GM21619 (cell line): ENCODE measurements around the gene STK11IP.

Experiments used
- ATAC-seq: cut with Tn5 transposase; IDR thresholded peaks from one replicate; pipeline ENCODE4 v1.9.1; 2021; ENCODE audit not compliant: unreplicated experiment

The STK11IP gene

DNA sequence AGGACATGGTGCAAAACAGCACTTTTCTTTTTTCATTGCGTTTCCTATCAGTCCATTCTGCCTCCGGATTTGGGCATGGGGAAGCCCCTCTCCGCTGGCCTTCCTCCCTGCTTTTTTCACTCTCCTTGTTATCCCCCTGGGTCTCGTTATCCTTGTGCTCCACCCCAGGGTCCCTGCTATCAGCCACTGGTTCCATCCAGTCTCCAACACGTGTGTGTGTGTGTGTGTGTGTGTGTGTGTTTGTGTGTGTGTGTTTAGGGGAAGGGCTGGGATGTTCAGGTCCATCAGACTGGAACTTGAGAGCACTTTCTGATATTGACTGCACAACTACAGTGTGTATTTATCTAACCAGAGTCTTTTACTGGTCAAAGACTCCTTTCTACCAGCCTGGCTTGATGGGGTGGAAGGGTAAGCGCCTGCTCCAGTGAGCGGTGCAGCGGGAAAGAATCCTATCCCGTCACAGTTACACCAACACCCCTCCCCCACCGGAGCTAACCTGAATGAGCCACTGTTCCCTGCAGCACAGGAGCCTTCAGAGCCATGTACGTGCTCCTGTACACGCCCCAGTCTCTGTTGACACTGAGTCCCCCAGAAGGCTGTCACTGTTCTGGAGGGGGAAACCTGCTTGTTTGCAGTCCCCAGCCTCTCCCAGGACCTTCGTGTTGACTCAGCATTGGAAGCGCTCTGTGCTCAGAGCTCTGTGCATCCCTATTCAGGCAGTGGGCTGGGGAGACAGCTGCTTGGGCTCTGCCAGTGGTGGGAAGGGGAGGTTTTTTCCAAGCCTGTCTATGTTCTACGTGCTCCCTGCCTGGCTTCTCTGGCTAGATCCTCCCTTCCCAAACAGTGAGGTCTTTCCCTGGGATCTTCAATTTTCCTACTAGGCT, 20.9 kb upstream of the STK11IP start:
- ATAC-seq, result no peak

DNA sequence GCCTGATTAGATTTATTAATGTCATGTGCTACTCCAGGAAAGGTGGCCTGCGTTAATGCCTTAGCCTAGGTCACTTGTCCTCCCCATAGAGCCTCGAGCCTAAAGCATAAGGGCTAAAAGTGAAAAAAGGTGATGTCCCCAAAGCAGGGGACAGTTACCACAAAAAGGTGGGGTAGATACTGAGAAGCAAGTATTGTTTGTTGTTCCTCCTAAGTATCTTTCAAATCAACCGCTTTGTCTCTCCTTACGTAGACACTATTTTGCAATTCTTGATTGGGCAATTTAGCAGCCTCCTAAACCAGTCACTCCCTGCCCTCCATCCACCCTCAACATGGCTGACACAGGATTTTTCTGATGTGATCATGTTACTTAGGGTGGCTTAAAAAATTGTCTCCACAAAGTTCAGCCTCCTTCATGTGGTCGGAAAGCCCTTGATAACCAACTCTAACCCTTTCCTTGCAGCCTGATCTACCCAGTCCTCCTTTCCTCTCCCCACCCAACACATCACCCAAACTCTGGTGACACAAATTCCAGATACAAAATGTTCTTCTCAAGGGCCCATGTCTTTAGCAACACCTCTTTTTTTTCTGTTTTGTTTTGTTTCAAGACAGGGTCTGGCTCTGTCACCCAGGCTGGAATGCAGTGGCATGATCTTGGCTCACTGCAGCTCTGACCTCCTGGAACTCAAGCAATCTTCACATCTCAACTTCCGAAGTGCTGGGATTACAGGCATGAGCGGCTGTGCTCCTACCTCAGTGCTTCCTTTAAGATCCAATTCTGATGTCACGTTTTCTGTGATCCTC, 18.6 kb upstream of the STK11IP start:
- ATAC-seq, result no peak

DNA sequence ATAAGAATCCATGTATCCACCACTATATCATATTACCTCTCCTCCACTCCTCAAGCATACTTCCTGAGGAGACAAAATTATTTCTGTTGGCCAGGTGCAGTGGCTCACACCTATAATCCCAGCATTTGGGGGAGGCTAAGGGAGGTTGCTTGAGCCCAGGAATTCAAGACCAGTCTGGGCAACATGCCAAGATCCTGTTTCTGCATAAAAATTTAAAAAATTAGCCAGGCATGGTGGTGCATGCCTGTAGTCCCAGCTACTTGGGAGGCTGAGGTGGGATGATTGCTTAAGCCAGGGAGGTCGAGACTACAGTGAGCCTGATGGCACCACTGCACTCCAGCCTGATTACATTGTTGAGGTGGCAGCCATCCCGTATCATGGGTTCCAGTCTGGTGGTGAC, 16.3 kb upstream of the STK11IP start:
- no peak for ATAC-seq

DNA sequence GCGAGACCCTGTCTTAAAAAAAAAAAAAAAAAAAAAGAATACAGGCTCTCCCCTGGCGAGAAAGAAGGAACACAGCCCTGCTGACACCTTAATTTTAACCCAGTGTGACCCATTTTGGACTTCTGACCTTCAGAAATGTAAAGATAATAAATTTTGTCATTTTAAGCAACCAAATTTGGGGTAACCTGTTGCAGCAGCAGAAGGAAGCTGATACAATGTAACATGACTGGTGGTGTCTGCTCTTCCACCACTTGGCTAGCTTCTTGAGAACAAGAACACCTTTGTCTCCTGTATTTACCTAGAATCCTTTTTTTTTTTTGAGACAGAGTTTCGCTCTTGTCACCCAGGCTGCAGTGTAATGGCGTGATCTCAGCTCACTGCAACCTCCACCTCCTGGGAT, 6.6 kb upstream of the STK11IP start:
- no peak for ATAC-seq

DNA sequence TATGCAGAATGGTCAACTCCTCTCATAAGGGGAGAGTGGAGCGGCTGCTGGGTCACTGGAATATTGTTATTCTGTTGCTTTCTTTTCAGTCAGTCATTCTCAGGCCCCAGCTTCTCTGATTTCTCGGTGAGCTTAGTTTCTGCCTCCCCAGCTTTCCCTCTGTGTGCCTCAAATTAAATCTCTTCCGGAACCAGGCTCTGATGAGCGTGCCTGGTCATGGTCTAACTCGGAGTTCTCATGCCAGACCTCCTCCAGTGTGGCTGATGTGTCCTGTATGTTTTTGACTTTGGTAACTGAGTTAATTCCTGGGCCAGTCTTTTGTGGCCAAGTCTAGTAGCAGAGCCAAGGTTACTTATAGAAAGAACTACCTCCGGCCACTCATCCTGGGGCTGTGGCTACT, 4.9 kb upstream of the STK11IP start:
- ATAC-seq, result no peak

DNA sequence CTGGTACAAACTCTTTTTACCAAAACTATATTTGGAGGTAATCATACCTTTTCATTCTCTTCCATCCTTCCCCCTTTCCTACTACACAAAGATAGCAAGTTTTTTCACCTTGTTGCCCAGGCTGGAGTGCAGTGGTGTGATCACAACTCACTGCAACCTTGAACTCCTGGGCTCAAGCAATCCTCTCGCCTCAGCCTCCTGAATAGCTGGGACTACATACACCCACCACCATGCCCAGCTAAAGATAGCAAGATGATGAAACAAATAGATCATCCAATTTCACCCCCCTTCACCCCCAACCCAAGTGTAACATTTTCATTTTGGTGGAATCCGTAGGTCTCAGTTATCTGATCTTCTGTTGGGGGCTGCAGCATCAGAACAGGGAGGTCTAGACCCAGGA, 4.5 kb upstream of the STK11IP start:
- ATAC-seq, result no peak

DNA sequence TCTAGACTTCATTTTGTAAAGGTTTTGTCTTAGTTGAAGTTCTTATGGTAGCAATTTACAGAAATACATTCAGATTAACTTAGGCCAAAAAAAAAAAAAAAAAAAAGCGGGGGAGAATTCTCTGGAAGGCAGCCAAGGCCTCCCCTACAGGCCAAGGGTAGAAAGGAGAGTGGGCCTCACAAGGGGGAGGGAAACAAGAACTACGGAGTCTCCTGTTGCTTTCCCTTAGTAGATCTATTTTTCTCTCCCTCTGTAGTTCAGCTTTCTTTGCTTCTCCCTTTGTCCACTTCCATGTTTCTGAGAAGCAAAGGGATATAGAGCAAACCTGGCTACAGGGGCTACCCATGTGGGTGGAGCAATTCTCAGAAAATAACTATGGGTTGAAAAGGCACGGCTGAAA, 2.4 kb upstream of the STK11IP start:
- ATAC-seq, result no peak

DNA sequence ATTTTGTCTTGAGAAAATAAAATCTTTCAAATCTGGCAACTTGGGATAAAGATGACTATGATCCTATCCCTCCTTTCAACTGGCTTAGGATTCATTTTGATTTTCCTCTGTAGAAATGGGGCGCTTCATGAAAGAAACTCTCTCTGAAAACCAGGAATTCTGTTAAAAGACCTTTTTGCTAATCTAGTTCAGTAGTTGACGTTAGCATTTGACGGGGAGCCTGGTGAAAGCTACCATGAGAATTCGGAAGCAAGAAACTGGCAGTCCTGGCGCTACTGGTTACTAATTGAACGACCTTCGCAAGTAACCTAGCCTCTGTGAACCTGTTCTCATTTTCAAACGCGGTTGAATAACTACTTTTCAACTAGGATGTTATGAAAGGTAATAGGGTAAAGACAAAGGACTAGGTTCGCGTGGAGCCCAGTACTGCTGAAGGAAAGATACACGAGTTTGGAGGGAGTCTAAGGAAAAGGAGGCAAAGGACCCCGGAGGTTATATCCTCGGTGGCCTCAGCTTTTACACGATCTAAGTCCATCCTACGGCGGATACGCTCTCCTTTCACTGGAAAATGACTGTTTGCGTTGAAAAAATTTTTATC, 604 bp upstream of the STK11IP start:
- ATAC-seq, result peak; percentile 6

DNA sequence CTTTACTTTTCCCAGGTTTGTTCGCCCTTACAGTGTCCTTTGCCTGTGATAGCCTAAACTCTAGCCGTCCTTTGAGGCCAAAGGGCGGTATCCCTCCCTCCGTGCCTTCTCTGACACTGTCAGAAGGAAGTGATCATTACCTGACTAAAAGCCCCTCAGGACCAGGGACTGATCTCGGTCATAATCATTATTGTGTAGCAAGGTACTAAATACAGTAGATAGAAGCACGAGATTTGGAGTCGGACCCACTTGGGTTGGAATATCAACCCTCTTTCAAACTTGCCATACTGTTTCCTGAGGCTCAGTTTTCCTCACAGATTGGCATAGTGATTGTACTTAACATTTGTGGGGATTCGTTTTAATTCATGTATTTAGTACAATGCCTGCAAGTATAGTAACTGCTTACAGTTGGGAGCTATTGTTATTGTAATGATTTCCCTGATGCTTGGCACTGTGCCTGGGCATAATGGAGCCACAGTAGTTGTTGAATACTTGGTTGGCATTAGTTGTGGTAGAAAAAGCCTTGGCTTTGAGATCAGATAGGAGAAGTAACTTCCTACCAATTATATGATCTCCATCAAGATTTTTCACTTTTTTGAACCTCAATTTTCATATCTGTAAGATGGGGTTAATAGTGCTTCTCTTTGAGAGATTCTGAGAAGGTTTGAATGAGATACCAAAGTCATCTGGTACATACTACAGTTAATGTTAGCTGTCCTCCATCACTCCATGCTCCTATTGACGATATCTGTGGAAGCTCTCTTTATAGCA, 836 bp downstream of the STK11IP start:
- ATAC-seq, result no peak

DNA sequence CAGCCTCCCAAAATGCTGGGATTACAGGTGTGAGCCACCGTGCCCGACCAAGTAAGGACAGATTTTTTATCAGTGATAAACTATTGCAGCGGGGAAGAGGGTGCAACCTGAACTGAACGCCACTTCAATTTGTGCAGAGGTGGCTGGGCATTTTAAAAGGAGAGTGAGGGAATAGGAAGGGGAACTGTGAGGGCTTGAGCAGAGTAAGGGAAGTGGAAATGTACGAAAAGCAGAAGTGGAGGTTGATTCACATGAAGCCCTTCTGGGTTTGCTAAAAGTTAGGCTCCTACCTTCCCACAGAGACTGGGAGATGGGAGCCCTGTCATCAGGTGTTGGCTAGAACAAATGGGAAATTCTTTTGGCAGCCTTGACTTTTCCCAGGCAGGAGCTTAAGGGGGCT, 6.1 kb downstream of the STK11IP start:
- ATAC-seq, result no peak

DNA sequence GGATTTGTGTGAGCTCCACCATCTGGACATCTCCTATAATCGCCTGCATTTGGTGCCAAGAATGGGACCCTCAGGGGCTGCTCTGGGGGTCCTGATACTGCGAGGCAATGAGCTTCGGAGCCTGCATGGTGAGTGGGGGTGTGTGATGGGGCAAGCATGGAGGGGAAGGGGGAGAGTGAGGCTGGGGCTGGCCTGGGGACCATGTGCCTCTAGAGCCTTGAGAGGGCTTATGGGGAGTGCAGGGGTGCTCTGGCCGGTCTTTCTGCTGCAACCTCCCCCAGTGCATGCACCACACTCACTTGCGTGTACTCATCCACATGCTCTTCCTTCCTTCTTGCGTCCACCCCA, 7.9 kb downstream of the STK11IP start:
- no peak for ATAC-seq

DNA sequence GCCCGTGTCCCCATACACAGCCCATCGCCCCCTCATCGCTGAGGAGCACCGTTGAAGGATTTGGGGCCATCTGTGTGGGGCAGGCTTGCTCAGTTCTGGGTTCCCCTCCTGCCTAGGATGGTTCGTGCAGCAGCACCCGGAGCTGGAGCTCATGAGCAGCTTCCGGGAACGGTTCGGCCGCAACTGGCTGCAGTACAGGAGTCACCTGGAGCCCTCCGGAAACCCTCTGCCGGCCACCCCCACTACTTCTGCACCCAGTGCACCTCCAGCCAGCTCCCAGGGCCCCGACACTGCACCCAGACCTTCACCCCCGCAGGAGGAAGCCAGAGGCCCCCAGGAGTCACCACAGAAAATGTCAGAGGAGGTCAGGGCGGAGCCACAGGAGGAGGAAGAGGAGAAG, 10.3 kb downstream of the STK11IP start:
- no peak for ATAC-seq

DNA sequence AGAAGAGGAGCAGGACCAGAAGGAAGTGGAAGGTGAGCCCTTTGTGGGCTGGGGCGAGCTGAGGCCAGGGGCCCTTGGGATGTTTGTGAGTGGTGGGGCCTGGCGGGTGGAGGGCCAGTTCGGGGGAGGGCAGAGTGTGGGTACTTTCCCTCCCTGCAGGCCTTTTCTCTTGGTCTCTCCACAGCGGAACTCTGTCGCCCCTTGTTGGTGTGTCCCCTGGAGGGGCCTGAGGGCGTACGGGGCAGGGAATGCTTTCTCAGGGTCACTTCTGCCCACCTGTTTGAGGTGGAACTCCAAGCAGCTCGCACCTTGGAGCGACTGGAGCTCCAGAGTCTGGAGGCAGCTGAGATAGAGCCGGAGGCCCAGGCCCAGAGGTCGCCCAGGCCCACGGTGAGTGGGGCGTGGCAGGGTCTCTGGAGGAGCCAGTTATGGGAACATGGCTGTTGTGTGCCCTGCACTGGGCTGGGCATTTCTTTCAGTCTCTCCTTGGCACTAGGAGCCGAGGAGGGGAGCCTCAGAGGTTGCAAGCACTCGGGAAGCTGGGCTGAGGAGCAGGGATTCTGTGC, 10.8 kb downstream of the STK11IP start:
- ATAC-seq, result no peak

DNA sequence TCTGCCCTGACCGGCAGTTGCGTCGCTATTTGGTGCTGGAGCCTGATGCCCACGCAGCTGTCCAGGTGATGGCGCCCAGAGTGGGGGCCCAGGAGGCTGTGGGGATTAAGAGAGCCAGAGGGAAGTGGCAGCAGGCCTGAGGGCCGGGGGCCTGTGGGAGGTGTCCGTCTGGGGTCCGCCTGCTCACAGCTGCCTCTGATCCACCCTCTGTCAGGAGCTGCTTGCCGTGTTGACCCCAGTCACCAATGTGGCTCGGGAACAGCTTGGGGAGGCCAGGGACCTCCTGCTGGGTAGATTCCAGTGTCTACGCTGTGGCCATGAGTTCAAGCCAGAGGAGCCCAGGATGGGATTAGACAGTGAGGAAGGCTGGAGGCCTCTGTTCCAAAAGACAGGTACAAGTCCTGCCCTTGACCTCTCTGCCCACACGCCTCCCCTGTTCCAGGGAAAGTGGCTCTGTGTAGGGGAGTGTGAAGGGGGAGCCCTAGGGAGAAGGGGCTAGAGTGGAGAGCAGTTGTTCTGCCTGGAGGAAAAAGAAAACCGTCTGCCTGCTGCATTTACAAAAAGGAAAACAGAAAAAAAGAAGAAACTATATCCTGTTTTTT, 11.6 kb downstream of the STK11IP start:
- ATAC-seq, result no peak

DNA sequence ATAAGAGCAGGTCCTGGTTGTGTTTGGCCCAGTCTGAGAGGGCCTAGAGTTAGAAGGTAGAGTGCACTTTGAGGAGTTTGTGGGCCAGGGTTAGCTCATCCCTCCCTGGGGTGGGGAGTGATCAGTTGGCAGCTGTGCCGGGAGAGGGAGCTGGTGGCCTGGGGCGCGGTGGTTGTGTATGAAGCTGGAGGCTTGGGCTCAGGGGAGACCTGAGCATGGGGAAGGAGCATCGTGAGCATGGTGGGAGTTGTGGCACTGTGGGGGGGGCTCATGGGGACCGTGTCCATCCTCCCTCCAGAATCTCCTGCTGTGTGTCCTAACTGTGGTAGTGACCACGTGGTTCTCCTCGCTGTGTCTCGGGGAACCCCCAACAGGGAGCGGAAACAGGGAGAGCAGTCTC, 13.6 kb downstream of the STK11IP start:
- ATAC-seq, result no peak

DNA sequence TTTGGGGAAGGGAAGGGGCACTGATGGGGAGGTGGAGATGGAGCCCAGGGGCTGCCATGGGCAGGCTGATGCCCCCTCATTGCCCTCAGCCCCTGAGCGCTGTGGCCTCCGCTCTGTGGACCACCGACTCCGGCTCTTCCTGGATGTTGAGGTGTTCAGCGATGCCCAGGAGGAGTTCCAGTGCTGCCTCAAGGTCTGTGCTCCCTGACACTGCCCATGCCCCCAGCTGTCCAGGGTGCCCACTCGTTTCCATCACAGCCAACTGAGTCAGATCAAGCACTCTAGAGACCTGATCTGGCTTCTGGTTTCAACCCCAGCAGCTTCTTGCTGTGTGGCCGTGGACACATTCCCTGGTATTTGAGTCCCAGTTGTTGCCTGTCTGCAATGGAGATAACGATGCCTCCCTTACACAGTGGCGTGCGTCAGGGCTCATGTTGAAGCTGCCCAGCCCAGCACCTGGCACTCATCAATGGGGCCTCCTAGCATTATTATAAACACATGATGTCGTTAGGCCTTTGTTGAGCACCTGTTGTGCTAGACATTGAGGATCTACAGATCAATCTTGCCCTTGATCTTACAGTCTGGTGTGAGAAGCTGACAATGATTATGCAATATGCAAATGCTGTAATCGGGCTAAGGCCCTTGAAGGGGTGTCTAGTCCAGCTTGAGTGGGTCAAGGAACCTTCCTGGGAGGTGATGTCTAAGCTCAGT, 14.4 kb downstream of the STK11IP start:
- no peak for ATAC-seq

DNA sequence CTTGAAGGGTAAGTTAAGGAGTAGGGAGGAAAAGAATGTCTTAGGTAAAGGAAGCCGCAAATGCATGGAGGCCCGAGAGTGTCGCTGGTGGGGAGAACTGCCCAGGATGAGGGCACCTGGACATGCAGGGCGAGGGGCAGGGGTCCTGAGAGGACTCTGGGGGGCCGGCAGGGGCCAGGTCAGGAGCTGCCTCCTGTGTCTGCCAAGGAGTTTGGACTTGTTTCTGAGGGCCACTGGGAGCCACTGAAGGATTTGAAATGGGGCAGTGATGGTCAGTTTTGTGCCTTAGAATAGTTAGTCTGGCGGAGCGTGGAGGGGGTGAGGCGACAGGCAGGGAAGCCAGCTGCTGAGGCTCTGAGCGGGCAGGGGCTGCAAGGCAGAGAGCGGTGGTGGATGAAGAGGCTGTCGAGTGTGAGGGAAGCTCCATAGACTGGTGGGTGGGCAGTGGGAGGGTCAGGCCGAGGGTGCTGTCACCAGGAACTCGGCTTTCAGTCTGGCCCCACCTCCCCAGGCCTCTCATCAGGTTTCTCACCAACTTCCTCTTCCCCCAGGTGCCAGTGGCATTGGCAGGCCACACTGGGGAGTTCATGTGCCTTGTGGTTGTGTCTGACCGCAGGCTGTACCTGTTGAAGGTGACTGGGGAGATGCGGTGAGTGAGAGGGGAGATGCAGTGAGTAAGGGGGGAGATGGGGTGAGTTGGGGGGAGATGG, 15.1 kb downstream of the STK11IP start:
- no peak for ATAC-seq

DNA sequence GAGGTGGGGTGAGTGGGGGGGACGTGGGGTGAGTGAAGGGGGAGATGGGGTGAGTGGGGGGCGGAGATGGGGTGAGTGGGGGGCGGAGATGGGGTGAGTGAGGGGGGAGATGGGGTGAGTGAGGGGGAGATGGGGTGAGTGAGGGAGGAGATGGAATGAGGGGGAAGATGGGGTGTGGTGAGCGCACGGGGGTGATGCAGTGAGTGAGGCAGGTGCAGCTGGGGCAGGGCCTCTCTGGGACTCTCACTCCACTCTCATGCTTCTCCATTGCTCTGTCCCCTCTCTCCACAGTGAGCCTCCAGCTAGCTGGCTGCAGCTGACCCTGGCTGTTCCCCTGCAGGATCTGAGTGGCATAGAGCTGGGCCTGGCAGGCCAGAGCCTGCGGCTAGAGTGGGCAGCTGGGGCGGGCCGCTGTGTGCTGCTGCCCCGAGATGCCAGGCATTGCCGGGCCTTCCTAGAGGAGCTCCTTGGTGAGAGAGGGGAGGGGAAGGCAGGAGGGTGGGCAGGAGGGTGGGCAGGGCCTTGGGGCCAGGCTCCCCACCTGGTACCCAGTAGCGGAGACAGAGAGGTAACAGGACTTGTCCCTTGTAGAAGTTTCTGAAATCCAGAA, 15.9 kb downstream of the STK11IP start:
- ATAC-seq, result no peak
